ENCODE measurements around the gene THBS3.
"Not testable (repeated sequence)": the region's sequence is repeated elsewhere in the genome, so short reads cannot be mapped to it uniquely, and the experiment has no call there.

DNA sequence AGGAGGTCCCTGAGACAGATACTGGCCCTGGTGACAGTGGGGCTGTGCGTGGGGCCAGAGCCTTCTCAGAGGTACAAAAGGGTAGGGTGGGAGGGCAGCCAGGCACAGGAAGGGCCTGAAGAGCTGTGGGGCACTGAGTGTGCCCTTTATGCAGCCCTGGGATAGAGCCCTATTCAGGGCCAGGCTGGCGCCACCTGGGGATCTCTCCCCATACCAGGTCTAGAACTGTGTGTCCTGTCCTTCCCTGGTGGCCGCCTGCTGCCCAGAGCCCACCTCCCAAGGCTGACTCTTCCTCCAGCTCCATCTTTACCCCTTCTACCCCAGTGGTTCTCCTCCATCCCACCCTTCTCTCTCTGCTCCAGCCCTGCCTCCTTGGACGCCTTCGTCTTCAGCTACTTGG lies 25.8 kb upstream of the THBS3 start:
- TF ChIP-seq, protein P1, sequence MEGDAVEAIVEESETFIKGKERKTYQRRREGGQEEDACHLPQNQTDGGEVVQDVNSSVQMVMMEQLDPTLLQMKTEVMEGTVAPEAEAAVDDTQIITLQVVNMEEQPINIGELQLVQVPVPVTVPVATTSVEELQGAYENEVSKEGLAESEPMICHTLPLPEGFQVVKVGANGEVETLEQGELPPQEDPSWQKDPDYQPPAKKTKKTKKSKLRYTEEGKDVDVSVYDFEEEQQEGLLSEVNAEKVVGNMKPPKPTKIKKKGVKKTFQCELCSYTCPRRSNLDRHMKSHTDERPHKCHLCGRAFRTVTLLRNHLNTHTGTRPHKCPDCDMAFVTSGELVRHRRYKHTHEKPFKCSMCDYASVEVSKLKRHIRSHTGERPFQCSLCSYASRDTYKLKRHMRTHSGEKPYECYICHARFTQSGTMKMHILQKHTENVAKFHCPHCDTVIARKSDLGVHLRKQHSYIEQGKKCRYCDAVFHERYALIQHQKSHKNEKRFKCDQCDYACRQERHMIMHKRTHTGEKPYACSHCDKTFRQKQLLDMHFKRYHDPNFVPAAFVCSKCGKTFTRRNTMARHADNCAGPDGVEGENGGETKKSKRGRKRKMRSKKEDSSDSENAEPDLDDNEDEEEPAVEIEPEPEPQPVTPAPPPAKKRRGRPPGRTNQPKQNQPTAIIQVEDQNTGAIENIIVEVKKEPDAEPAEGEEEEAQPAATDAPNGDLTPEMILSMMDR (IDR thresholded peaks at IDR 0.05): not testable (repeated sequence)
- TF ChIP-seq, protein P2, sequence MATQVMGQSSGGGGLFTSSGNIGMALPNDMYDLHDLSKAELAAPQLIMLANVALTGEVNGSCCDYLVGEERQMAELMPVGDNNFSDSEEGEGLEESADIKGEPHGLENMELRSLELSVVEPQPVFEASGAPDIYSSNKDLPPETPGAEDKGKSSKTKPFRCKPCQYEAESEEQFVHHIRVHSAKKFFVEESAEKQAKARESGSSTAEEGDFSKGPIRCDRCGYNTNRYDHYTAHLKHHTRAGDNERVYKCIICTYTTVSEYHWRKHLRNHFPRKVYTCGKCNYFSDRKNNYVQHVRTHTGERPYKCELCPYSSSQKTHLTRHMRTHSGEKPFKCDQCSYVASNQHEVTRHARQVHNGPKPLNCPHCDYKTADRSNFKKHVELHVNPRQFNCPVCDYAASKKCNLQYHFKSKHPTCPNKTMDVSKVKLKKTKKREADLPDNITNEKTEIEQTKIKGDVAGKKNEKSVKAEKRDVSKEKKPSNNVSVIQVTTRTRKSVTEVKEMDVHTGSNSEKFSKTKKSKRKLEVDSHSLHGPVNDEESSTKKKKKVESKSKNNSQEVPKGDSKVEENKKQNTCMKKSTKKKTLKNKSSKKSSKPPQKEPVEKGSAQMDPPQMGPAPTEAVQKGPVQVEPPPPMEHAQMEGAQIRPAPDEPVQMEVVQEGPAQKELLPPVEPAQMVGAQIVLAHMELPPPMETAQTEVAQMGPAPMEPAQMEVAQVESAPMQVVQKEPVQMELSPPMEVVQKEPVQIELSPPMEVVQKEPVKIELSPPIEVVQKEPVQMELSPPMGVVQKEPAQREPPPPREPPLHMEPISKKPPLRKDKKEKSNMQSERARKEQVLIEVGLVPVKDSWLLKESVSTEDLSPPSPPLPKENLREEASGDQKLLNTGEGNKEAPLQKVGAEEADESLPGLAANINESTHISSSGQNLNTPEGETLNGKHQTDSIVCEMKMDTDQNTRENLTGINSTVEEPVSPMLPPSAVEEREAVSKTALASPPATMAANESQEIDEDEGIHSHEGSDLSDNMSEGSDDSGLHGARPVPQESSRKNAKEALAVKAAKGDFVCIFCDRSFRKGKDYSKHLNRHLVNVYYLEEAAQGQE (IDR thresholded peaks at IDR 0.05; ENCODE audit: insufficient read depth in 1 of 2, low read depth in 2 of 2, low read length in 1 of 2): not testable (repeated sequence)
